Brain microvascular endothelial cell (primary cell): ENCODE data around the gene PLCG1.
A peak's percentile ranks its signal among the peaks of the same experiment; 100 is the strongest.

ENCODE experiments used
- DNase-seq: peaks from one replicate; pipeline ENCODE4 v3.0.0-alpha.2; 2020
- H3K27ac ChIP-seq: fragments of 250-450 bp; sonication (Bioruptor Pico); 2 replicates; pipeline ENCODE4 v1.5.1; 2020; ENCODE audit warnings: mild to moderate bottlenecking, moderate library complexity
- H3K27me3 ChIP-seq: fragments of 250-450 bp; sonication (Bioruptor Pico); replicated peaks from 2 replicates; pipeline ENCODE4 v1.5.1; 2020; ENCODE audit warnings: mild to moderate bottlenecking
- H3K36me3 ChIP-seq: fragments of 250-450 bp; sonication (Bioruptor Pico); replicated peaks from 2 replicates; pipeline ENCODE4 v1.5.1; 2020; ENCODE audit warnings: mild to moderate bottlenecking
- H3K4me3 ChIP-seq: 2 replicates; pipeline ENCODE4 v1.5.1; 2011; ENCODE audit warnings: low read depth, mild to moderate bottlenecking, control low read depth, low read length, moderate library complexity
- in situ Hi-C: cut with HindIII; loops from 2 replicates; pipeline ENCODE4 v1.10.0; 2017; ENCODE audit warnings: low sequenced_read_pairs, low pct_ligation_motif_present
- TF ChIP-seq, protein P1 (sequence below): IDR thresholded peaks from 2 replicates; pipeline ENCODE4 v1.5.1; 2011; ENCODE audit warnings: low read depth, mild to moderate bottlenecking, moderate library complexity, low read length, control low read depth, inconsistent platforms; ENCODE audit errors: missing control alignments

Gene PLCG1

DNA sequence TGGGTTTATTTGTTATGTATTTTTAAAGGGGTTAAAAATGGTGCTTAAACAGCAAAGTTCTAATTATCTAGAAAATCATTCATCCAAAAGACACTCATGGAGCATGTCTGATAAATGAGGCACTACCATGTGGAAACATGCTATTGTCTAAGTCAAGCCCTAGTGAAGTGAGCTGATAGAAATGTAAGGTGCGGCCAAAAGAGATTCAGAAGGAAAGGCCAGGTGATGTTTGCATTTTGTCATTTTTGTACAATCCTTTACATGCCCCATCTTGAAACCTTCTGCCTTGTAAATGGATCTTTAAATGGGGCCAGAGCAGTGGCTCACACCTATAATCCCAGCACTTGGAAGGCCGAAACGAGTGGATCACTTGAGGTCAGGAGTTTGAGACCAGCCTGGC is 77.3 kb downstream of the PLCG1 start:
- H3K36me3 ChIP-seq, result no peaks in the 10 kb centered on the region
- TF ChIP-seq, protein P1, sequence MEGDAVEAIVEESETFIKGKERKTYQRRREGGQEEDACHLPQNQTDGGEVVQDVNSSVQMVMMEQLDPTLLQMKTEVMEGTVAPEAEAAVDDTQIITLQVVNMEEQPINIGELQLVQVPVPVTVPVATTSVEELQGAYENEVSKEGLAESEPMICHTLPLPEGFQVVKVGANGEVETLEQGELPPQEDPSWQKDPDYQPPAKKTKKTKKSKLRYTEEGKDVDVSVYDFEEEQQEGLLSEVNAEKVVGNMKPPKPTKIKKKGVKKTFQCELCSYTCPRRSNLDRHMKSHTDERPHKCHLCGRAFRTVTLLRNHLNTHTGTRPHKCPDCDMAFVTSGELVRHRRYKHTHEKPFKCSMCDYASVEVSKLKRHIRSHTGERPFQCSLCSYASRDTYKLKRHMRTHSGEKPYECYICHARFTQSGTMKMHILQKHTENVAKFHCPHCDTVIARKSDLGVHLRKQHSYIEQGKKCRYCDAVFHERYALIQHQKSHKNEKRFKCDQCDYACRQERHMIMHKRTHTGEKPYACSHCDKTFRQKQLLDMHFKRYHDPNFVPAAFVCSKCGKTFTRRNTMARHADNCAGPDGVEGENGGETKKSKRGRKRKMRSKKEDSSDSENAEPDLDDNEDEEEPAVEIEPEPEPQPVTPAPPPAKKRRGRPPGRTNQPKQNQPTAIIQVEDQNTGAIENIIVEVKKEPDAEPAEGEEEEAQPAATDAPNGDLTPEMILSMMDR, result no peak
- H3K27ac ChIP-seq, result no peak overlapping the region
- DNase-seq, result no peak
- no peak overlapping the region for H3K4me3 ChIP-seq
- in situ Hi-C loops, result no loop called here
- no peaks in the 10 kb centered on the region for H3K27me3 ChIP-seq

DNA sequence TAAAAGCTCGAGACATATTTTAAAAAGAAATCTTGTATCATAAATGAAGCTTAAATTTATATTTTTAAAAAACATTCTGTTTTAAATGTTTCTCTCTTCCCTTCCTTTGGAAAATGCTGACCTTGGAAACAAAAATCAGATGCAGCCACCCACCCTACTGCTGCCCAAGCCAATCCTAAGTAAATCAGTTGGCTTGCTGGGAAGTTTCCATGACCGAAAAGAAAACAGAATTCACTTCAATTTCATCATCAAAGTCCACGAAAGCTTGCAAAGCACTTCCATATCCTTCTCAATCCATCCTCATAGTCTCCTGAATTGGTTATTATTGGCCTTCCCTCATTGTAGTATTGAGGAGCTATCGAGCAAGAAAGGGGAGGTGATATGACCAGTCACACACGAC is 80.1 kb downstream of the PLCG1 start:
- Histone ChIP-seq H3K36me3 (no peaks in the 10 kb centered on the region), H3K27me3 (no peaks in the 10 kb centered on the region), H3K4me3 (no peak overlapping the region), H3K27ac (no peak overlapping the region)
- no peak for DNase-seq
- in situ Hi-C loops, result no loop called here
- TF ChIP-seq, protein P1, result no peak

DNA sequence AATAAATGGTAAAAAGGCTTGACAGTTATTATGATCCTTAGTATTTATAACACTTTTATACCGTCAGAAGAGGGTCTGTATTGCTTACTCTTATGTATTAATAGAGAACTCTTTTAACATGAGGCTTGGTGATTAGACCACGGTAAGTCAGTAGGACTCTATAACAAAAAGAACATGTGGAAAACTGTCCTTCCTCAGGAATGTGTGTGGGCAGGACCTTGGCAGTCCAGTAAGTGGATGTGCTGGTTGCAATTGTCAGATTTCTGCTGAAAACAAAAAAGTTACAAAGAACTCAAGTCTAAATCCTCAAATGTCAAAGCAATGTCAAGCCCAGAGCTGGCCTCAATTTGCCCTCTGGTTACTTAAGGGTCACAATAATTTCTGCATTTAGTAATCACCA is 81.1 kb downstream of the PLCG1 start:
- no peaks in the 10 kb centered on the region for H3K27me3 ChIP-seq
- H3K4me3 ChIP-seq, result no peak overlapping the region
- in situ Hi-C loops, result no loop called here
- H3K36me3 ChIP-seq, result no peaks in the 10 kb centered on the region
- TF ChIP-seq, protein P1, result no peak
- DNase-seq, result peak; percentile 25
- no peak overlapping the region for H3K27ac ChIP-seq

DNA sequence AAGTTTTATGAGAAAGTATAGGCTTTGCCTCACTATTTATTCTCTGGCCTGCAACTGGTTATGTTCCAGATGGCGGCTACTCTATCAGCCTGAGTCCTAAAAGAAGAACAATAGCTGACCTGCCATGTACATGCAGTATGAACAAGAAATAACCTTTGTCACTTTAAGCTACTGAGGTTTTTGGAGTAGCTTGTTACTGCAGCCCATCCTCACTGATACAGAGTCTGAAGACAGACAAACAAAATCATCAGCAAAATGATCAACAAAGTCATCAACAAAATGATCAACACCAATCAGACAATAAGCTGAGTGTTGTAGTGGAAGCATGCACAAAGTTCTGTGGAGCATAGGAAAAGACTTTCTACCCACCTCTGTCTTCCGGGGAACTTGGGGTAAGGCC is 82.5 kb downstream of the PLCG1 start:
- in situ Hi-C loops, result no loop called here
- TF ChIP-seq, protein P1, result no peak
- H3K27me3 ChIP-seq, result no peaks in the 10 kb centered on the region
- no peak for DNase-seq
- H3K27ac ChIP-seq, result no peak overlapping the region
- no peak overlapping the region for H3K4me3 ChIP-seq
- H3K36me3 ChIP-seq, result no peaks in the 10 kb centered on the region

DNA sequence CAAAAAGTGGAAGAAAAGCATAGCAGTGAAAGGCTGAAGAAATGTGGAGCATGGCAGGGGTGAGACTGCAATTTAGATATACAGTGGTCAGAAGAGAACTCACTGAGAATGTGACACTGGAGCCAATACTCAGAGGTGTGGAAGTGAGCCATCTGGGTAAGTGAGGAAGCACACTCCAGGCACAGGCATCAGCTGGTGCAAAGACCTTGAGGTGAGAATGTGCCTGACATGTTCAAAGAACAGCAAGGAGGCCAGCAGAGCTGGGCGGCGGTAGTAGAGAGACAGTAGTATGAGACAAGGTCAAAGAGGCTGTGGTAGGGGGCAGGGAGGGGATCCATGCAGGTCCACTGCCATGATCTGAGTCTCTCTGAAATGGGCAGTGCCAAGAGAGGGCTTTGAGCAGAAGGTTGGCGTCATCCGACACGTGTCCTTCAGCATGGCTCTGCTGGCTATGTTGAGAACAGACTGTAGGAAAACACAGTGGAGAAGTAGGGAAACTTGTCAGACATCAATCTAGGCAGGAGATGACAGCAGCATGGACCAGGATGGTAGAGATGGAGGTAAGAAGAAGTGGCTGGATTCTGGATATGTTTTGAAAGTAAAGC is 84.4 kb downstream of the PLCG1 start:
- Histone ChIP-seq H3K4me3 (no peak overlapping the region), H3K27me3 (no peaks in the 10 kb centered on the region), H3K27ac (no peak overlapping the region), H3K36me3 (no peaks in the 10 kb centered on the region)
- in situ Hi-C loops, result no loop called here
- DNase-seq, result no peak
- TF ChIP-seq, protein P1, result no peak

DNA sequence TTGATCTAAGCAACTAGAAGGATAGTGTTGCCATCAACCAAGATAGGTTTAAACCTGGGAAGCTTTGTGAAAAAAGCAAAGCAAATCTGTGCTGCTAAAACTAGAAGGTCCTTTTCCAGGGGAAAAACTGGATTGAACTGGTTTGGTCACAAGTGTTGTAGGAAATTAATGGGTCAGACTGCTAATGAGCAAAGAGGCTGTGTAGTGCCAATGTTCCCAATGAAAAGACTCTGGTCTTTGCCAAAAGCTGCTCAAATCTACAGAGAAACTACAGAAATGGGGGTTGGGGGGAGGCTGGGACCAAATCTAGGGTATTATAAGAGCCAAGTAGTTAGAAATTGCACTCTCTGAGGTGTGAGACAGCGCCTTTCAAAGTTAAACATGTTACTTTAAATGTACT is 85.0 kb downstream of the PLCG1 start:
- TF ChIP-seq, protein P1, result no peak
- no peaks in the 10 kb centered on the region for H3K27me3 ChIP-seq
- in situ Hi-C loops, result no loop called here
- no peak overlapping the region for H3K27ac ChIP-seq
- H3K36me3 ChIP-seq, result no peaks in the 10 kb centered on the region
- no peak overlapping the region for H3K4me3 ChIP-seq
- DNase-seq, result no peak
